Tibial nerve (tissue), 4 donors: ENCODE data around the gene ASTN2. TPM values are rescaled to one million over a fixed set of nuclear protein-coding genes. Genes with fewer than 3 reads are reported as not detected.

ENCODE experiments used
- DNase-seq, 2 donors: peaks; one replicate each; pipeline ENCODE4 v3.0.0-alpha.2; 2019; ENCODE audit warnings: low spot score in 2 of 2
- H3K27ac ChIP-seq, 4 donors: fragments of 200-600 bp; sonication (generic) in 3 of 4; one replicate each; pipeline ENCODE4 v1.5.1; 2017 to 2019; ENCODE audit warnings: mild to moderate bottlenecking in 1 of 4
- H3K27me3 ChIP-seq, 2 donors: fragments of 200-600 bp; sonication (generic) in 1 of 2; one replicate each; pipeline versions ENCODE4 v1.5.1 to v1.6.0; 2017 to 2019
- H3K36me3 ChIP-seq, 3 donors: fragments of 200-600 bp; sonication (generic); one replicate each; pipeline ENCODE4 v1.5.1; 2018 to 2019
- H3K4me1 ChIP-seq, 4 donors: fragments of 200-600 bp; sonication (generic) in 3 of 4; one replicate each; pipeline ENCODE4 v1.5.1; 2017 to 2019
- H3K4me3 ChIP-seq, 4 donors: fragments of 200-600 bp; sonication (generic) in 3 of 4; one replicate each; pipeline ENCODE4 v1.5.1; 2017 to 2019; ENCODE audit warnings: mild to moderate bottlenecking in 1 of 4, moderate library complexity in 1 of 4
- H3K9me3 ChIP-seq, 4 donors: fragments of 200-600 bp; sonication (generic) in 3 of 4; one replicate each; pipeline ENCODE4 v1.5.1; 2017 to 2019
- EP300 ChIP-seq, 2 donors: sonication (generic); formaldehyde crosslinking; IDR thresholded peaks; one replicate each; pipeline ENCODE4 v1.6.1; 2017; ENCODE audit warnings: antibody characterized with exemption in 2 of 2, mild to moderate bottlenecking in 1 of 2
- POLR2A ChIP-seq, 2 donors: fragments of 450-650 bp; IDR thresholded peaks; one replicate each; pipeline ENCODE4 v1.6.1; 2017; ENCODE audit warnings: antibody characterized with exemption in 2 of 2, mild to moderate bottlenecking in 2 of 2, moderate library complexity in 2 of 2
- WGBS, 2 donors: methylation state at CpG; one replicate each; pipeline ENCODE4 v1.1.5; 2018; 5-methylcytosine and 5-hydroxymethylcytosine counted together
- total RNA-seq, 4 donors: library from RNA; depleted of rRNA; stranded (reverse); fragments of >200 nt; gene quantifications; one replicate each; pipeline ENCODE4 v1.1.0, GENCODE V29; 2016
- TF ChIP-seq, protein P1 (sequence below), 5 experiments: fragments of 200-600 bp in 3 of 5; fragments of 450-650 bp in 2 of 5; sonication (generic) in 3 of 5; IDR thresholded peaks; one replicate each; pipeline ENCODE4 v1.5.1; 2016 to 2019; ENCODE audit warnings: antibody characterized with exemption in 5 of 5, mild to moderate bottlenecking in 3 of 5, moderate library complexity in 2 of 5

The ASTN2 gene
- total RNA-seq, 4 donors from 2014 or later = 9.0 to 14.9 (median 12.3) TPM

- H3K36me3 ChIP-seq = no peaks in the 10 kb centered on the region
- H3K4me1 ChIP-seq = peaks cover 0 to 11% (median 5%) of the 10 kb centered on the region in 4 donors
- H3K27me3 ChIP-seq = no peaks in the 10 kb centered on the region
- H3K4me3 ChIP-seq = no peak overlapping the region
- no peaks in the 10 kb centered on the region for H3K9me3 ChIP-seq
- H3K27ac ChIP-seq = no peak overlapping the region
- WGBS, 2 donors = 58 to 82% methylated on average over 5 of the region's 5 CpGs
- DNase-seq = no peak
- TF ChIP-seq, protein P1, sequence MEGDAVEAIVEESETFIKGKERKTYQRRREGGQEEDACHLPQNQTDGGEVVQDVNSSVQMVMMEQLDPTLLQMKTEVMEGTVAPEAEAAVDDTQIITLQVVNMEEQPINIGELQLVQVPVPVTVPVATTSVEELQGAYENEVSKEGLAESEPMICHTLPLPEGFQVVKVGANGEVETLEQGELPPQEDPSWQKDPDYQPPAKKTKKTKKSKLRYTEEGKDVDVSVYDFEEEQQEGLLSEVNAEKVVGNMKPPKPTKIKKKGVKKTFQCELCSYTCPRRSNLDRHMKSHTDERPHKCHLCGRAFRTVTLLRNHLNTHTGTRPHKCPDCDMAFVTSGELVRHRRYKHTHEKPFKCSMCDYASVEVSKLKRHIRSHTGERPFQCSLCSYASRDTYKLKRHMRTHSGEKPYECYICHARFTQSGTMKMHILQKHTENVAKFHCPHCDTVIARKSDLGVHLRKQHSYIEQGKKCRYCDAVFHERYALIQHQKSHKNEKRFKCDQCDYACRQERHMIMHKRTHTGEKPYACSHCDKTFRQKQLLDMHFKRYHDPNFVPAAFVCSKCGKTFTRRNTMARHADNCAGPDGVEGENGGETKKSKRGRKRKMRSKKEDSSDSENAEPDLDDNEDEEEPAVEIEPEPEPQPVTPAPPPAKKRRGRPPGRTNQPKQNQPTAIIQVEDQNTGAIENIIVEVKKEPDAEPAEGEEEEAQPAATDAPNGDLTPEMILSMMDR (IDR thresholded peaks at IDR 0.05) = no peak
- no peak for TF ChIP-seq POLR2A (IDR thresholded peaks at IDR 0.05)
These were observed 948.3 kb downstream of the ASTN2 start for GRCh38 chr9:116466271-116467235.

- 88 to 91% methylated on average over 9 of the region's 9 CpGs for WGBS, 2 donors
These were observed 949.1 kb downstream of the ASTN2 start for GRCh38 chr9:116465576-116466270.

GRCh38 chr9:116464987-116465571, 949.8 kb downstream of the ASTN2 start:
- 85 to 91% methylated on average over 12 of the region's 12 CpGs for WGBS, 2 donors
- H3K4me1 ChIP-seq = no peaks in the 10 kb centered on the region

More at GRCh38 chr9:116465576-116466270, 949.1 kb downstream of the ASTN2 start:
- H3K27me3 ChIP-seq = no peaks in the 10 kb centered on the region
- H3K9me3 ChIP-seq = no peaks in the 10 kb centered on the region
- H3K36me3 ChIP-seq = no peaks in the 10 kb centered on the region
- H3K4me1 ChIP-seq = peaks cover 0 to 2% (median 0%) of the 10 kb centered on the region in 4 donors
- H3K27ac ChIP-seq = no peak overlapping the region
- TF ChIP-seq EP300 (IDR thresholded peaks at IDR 0.05) (no peak), POLR2A (IDR thresholded peaks at IDR 0.05) (no peak)
- TF ChIP-seq, protein P1 (IDR thresholded peaks at IDR 0.05) = no peak
- no peak overlapping the region for H3K4me3 ChIP-seq
- no peak for DNase-seq

GRCh38 chr9:116464423-116464822, 950.4 kb downstream of the ASTN2 start:
- H3K27me3 ChIP-seq = no peaks in the 10 kb centered on the region

More at GRCh38 chr9:116464987-116465571, 949.8 kb downstream of the ASTN2 start:
- no peaks in the 10 kb centered on the region for H3K27me3 ChIP-seq
- no peaks in the 10 kb centered on the region for H3K36me3 ChIP-seq
- TF ChIP-seq POLR2A (IDR thresholded peaks at IDR 0.05) = no peak
- TF ChIP-seq, protein P1 (IDR thresholded peaks at IDR 0.05) = no peak
- H3K27ac ChIP-seq = no peak overlapping the region
- H3K4me3 ChIP-seq = no peak overlapping the region
- no peaks in the 10 kb centered on the region for H3K9me3 ChIP-seq
- DNase-seq = no peak

More at GRCh38 chr9:116464423-116464822, 950.4 kb downstream of the ASTN2 start:
- Histone ChIP-seq H3K4me3 (no peak overlapping the region), H3K27ac (no peak overlapping the region), H3K36me3 (no peaks in the 10 kb centered on the region), H3K4me1 (no peaks in the 10 kb centered on the region), H3K9me3 (no peaks in the 10 kb centered on the region)
- DNase-seq = no peak
- TF ChIP-seq POLR2A (IDR thresholded peaks at IDR 0.05) = no peak
- no peak for TF ChIP-seq EP300 (IDR thresholded peaks at IDR 0.05)
- TF ChIP-seq, protein P1 (IDR thresholded peaks at IDR 0.05) = no peak
